Measurements from ENCODE around the gene ZNHIT1.
"Not testable (repeated sequence)": the region's sequence is repeated elsewhere in the genome, so short reads cannot be mapped to it uniquely, and the experiment has no call there.

ZNHIT1 gene

GRCh38 chr7:101241443-101242349 is 23.7 kb downstream of the ZNHIT1 start:
- DNase-seq (ENCODE audit: low read depth in 1 of 2, low spot score in 1 of 2), result no peak

GRCh38 chr7:101243646-101244374 is 25.8 kb downstream of the ZNHIT1 start:
- TF ChIP-seq JUND (IDR thresholded peaks at IDR 0.05; ENCODE audit: low read depth), result no peak
- in situ Hi-C loops (cut with HindIII; ENCODE audit: low pct_unique_long_range_greater_than_20kb, low sequenced_read_pairs), result no loop called here
- no peak for DNase-seq (ENCODE audit: low read depth in 1 of 2, low spot score in 1 of 2)

More at GRCh38 chr7:101241443-101242349, 23.7 kb downstream of the ZNHIT1 start:
- in situ Hi-C loops (cut with HindIII; ENCODE audit: low pct_unique_long_range_greater_than_20kb, low sequenced_read_pairs), result no loop called here
- TF ChIP-seq JUND (IDR thresholded peaks at IDR 0.05; ENCODE audit: low read depth), result no peak

DNA sequence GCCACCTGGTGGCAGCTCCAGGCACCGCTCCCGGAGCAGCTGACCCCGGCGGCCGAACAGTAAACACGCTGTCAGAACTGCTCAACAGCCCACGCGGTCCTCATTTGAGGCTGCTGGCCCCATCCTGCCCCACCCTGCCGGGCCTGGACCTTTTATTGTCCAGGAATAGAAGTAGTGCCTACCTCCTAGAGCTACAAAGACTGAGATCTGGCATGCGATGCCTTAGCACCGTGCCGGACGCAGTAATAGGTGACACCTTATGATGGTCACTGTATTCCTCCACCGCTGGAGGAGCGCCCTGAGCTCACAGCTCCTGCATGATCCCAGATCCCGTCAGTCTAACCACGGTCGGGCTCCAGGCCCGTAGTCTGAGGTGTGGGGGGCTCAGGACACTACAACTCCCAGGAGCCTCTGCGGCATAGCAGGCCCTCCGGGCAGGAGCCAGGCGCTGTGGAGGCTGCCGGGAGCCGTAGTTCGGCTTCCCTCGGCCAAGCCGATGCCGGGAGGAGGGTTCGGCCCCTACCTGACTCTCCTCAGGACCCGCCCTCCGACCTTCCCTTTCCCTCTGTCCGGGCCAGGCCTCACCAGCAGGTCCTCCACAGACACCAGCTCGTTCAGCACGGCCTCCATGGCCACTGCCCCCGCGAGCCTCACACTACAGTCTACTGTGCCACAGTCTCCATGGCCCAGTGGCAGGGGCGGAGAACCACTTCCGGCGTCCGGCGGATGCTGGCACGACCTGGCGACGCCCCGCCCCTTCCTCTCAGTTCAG is 26.6 kb downstream of the ZNHIT1 start, which contains the start of gene FIS1:
TSS of gene FIS1 (minus strand) at position 707 of the 772 bp plus-strand sequence. CDS start at position 630, 77 bp downstream.
- peak; percentile 58 to 89 for DNase-seq (ENCODE audit: low read depth in 1 of 2, low spot score in 1 of 2)
- no peak for TF ChIP-seq JUND (IDR thresholded peaks at IDR 0.05; ENCODE audit: low read depth)
- in situ Hi-C loops (cut with HindIII; ENCODE audit: low pct_unique_long_range_greater_than_20kb, low sequenced_read_pairs), result no loop called here

DNA sequence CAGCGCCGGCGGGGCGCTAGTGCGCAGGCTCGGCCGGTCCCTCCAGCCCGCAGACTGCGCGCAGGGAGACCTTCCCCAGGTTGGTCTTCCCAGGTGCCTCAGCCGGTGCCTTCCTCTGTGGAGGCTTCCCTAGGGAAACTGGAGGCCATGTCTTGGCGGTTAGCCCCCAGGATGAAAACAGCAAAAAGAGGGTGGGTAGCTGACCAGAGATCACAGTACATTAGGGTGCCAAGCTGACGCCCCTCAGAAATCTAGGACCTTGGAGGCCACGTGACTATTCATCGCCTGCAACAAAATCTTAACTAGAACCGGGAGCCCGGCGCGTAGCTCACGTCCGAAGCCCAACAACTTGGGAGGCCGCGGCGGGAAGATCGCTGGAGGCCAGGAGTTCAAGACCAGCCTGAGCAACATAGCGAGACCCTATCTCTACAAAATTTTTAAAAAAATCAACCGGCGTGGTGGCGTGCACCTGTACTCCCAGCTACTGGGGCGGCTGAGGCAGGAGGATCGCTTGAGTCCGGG is 27.2 kb downstream of the ZNHIT1 start:
- no peak for DNase-seq (ENCODE audit: low read depth in 1 of 2, low spot score in 1 of 2)
- in situ Hi-C loops (cut with HindIII; ENCODE audit: low pct_unique_long_range_greater_than_20kb, low sequenced_read_pairs), result no loop called here
- no peak for TF ChIP-seq JUND (IDR thresholded peaks at IDR 0.05; ENCODE audit: low read depth)

GRCh38 chr7:101248276-101248675 is 30.3 kb downstream of the ZNHIT1 start:
- TF ChIP-seq JUND (IDR thresholded peaks at IDR 0.05; ENCODE audit: low read depth), result no peak
- no peak for DNase-seq (ENCODE audit: low read depth in 1 of 2, low spot score in 1 of 2)
- in situ Hi-C loops (cut with HindIII; ENCODE audit: low pct_unique_long_range_greater_than_20kb, low sequenced_read_pairs), result no loop called here

DNA sequence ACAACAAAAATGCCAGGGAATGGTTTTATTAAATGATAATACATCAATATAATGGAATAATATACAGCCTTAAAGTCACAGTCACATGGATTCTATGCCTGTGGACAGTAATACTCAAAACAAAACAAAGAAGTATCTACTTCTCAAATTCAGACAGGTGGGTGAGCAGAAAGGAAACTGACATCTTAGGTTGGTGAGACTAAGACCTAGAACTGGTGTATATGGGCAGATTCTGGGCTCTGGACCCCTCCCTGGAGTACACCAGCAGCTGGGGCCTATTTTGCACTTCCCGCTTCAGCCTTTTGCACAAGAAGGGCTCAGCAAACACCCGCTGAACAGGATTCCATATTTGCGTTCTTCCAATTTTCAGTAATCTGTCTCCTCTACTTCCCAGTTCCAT is 32.4 kb downstream of the ZNHIT1 start:
- no peak for TF ChIP-seq JUND (IDR thresholded peaks at IDR 0.05; ENCODE audit: low read depth)
- DNase-seq (ENCODE audit: low read depth in 1 of 2, low spot score in 1 of 2), result no peak
- in situ Hi-C loops (cut with HindIII; ENCODE audit: low pct_unique_long_range_greater_than_20kb, low sequenced_read_pairs), result no loop called here

GRCh38 chr7:101251871-101252659 is 34.1 kb downstream of the ZNHIT1 start:
- no peak for TF ChIP-seq JUND (IDR thresholded peaks at IDR 0.05; ENCODE audit: low read depth)
- peak; percentile 76 to 97 for DNase-seq (ENCODE audit: low read depth in 1 of 2, low spot score in 1 of 2)
- in situ Hi-C loops (cut with HindIII; ENCODE audit: low pct_unique_long_range_greater_than_20kb, low sequenced_read_pairs), result no loop called here

- DNase-seq (ENCODE audit: low read depth in 1 of 2, low spot score in 1 of 2); in situ Hi-C loops (cut with HindIII; ENCODE audit: low pct_unique_long_range_greater_than_20kb, low sequenced_read_pairs): not testable (repeated sequence)
Observed at GRCh38 chr7:101253199-101253598, 35.2 kb downstream of the ZNHIT1 start.

DNA sequence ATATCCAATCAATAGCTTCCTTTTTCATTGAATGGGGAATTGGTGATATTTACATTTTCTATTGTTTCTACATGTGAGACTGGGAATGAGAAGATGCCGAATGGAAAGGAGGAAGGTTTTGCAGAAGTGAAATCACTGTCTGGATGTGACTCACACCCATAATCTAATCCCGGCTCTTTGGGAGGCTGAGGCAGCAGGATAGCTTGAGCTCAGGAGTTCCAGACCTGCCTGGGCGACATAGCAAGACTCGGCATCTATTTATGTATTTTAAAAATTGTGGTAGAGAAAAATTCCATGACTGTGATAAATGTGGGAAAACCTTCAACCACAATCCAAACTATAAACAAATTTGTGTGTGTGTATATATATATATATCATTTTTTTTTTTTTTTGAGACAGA is 37.8 kb downstream of the ZNHIT1 start:
- in situ Hi-C loops (cut with HindIII; ENCODE audit: low pct_unique_long_range_greater_than_20kb, low sequenced_read_pairs), result no loop called here
- DNase-seq (ENCODE audit: low read depth in 1 of 2, low spot score in 1 of 2), result no peak
- no peak for TF ChIP-seq JUND (IDR thresholded peaks at IDR 0.05; ENCODE audit: low read depth)

- no peak for DNase-seq (ENCODE audit: low read depth in 1 of 2, low spot score in 1 of 2)
- in situ Hi-C loops (cut with HindIII; ENCODE audit: low pct_unique_long_range_greater_than_20kb, low sequenced_read_pairs), result no loop called here
- TF ChIP-seq JUND (IDR thresholded peaks at IDR 0.05; ENCODE audit: low read depth), result no peak
Observed at GRCh38 chr7:101258243-101258731, 40.3 kb downstream of the ZNHIT1 start.

GRCh38 chr7:101264102-101264706 is 46.2 kb downstream of the ZNHIT1 start:
- in situ Hi-C loops (cut with HindIII; ENCODE audit: low pct_unique_long_range_greater_than_20kb, low sequenced_read_pairs); DNase-seq (ENCODE audit: low read depth in 1 of 2, low spot score in 1 of 2): not testable (repeated sequence)
